Loucy (cell line): ENCODE measurements around the gene PROSER2.

Source experiments
- H2AFZ ChIP-seq: fragments of 200-600 bp; sonication (generic); 2 replicates; pipeline ENCODE4 v1.6.0; 2016; ENCODE audit warnings: antibody characterized with exemption, mild to moderate bottlenecking, low read length, moderate library complexity
- H3F3A ChIP-seq: fragments of 200-600 bp; 2 replicates; pipeline ENCODE4 v1.6.0; 2016; ENCODE audit warnings: antibody characterized with exemption, low read depth, mild to moderate bottlenecking
- H3K27me3 ChIP-seq: fragments of 200-600 bp; sonication (generic); 2 replicates; pipeline ENCODE4 v1.6.1; 2014; ENCODE audit warnings: low read length, mild to moderate bottlenecking; ENCODE audit not compliant: insufficient read depth, poor library complexity, severe bottlenecking
- H3K36me3 ChIP-seq: fragments of 200-600 bp; sonication (generic); 2 replicates; pipeline ENCODE4 v1.6.1; 2016; ENCODE audit warnings: low read length; ENCODE audit not compliant: insufficient read depth
- H3K4me1 ChIP-seq: fragments of 200-600 bp; sonication (generic); 2 replicates; pipeline ENCODE4 v1.5.1; 2014; ENCODE audit warnings: low read length, mild to moderate bottlenecking; ENCODE audit not compliant: insufficient read depth, poor library complexity, severe bottlenecking
- H3K4me2 ChIP-seq: fragments of 200-600 bp; sonication (generic); 2 replicates; pipeline ENCODE4 v1.6.0; 2014; ENCODE audit warnings: antibody characterized with exemption, low read length, low read depth, mild to moderate bottlenecking; ENCODE audit not compliant: poor library complexity, severe bottlenecking
- H3K4me3 ChIP-seq: fragments of 200-600 bp; sonication (generic); 2 replicates; pipeline ENCODE4 v1.5.1; 2014; ENCODE audit warnings: low read length, mild to moderate bottlenecking, mixed read lengths; ENCODE audit not compliant: poor library complexity, severe bottlenecking
- H3K79me2 ChIP-seq: fragments of 200-600 bp; sonication (generic); 2 replicates; pipeline ENCODE4 v1.6.1; 2014; ENCODE audit warnings: low read length; ENCODE audit not compliant: insufficient read depth
- H3K9ac ChIP-seq: fragments of 200-600 bp; sonication (generic); 2 replicates; pipeline ENCODE4 v1.6.0; 2014; ENCODE audit warnings: mild to moderate bottlenecking, low read depth, low read length, moderate library complexity; ENCODE audit not compliant: poor library complexity, severe bottlenecking
- H3K9me2 ChIP-seq: fragments of 200-600 bp; sonication (generic); replicated peaks from 2 replicates; pipeline ENCODE4 v1.6.1; 2016; ENCODE audit warnings: low read depth, low read length, mixed read lengths
- H3K9me3 ChIP-seq: fragments of 200-600 bp; sonication (generic); 2 replicates; pipeline ENCODE4 v1.6.1; 2014; ENCODE audit warnings: mild to moderate bottlenecking, antibody characterized with exemption, low read length, low read depth; ENCODE audit not compliant: insufficient read depth
- H4K20me1 ChIP-seq: fragments of 200-600 bp; sonication (generic); 2 replicates; pipeline ENCODE4 v1.6.0; 2014; ENCODE audit warnings: antibody characterized with exemption, low read length, mild to moderate bottlenecking; ENCODE audit not compliant: insufficient read depth, poor library complexity, severe bottlenecking
- EZH2phosphoT487 ChIP-seq: fragments of 200-600 bp; IDR thresholded peaks from 2 replicates; pipeline ENCODE4 v1.6.1; 2018; ENCODE audit warnings: antibody characterized with exemption, mild to moderate bottlenecking, moderate library complexity, borderline replicate concordance
- TF ChIP-seq, protein P1 (sequence below): fragments of 200-600 bp; sonication (generic); conservative IDR thresholded peaks from 2 replicates; pipeline ENCODE4 v1.5.1; 2014; ENCODE audit warnings: mild to moderate bottlenecking, antibody characterized with exemption, low read length

The PROSER2 gene

DNA sequence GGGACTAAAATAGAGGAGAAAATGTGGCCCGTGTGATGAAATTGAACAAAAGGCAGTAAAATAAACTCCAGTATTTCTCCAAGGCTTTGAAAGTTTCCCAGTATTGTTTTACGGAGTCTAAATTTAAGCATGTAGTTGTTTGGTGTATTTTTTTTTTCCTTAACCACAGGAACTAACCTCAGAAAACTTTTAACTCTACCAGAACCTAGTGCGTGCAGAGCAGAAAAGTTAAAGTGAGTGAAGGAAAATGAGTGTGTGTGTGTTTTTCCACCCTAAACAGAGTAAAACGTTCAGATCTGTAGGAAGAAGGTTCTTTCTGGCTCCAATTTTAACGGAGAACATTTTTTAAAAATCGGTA lies 812 bp downstream of the PROSER2 start:
- Histone ChIP-seq H3K9me2 (no peaks in the 10 kb centered on the region), H3F3A (no peaks in the 10 kb centered on the region), H3K4me3 (peak overlapping the region; percentile 83), H2AFZ (peak overlapping the region; percentile 88), H3K27me3 (no peaks in the 10 kb centered on the region), H3K4me1 (peaks cover 16% of the 10 kb centered on the region), H3K79me2 (peaks cover 11% of the 10 kb centered on the region; the same call in 1 of the 2 replicates), H3K4me2 (peak overlapping the region; percentile 66), H3K9me3 (no peaks in the 10 kb centered on the region), H3K9ac (peak overlapping the region; percentile 62), H3K36me3 (no peaks in the 10 kb centered on the region), H4K20me1 (no peaks in the 10 kb centered on the region)
- TF ChIP-seq EZH2phosphoT487 = no peak
- TF ChIP-seq, protein P1, sequence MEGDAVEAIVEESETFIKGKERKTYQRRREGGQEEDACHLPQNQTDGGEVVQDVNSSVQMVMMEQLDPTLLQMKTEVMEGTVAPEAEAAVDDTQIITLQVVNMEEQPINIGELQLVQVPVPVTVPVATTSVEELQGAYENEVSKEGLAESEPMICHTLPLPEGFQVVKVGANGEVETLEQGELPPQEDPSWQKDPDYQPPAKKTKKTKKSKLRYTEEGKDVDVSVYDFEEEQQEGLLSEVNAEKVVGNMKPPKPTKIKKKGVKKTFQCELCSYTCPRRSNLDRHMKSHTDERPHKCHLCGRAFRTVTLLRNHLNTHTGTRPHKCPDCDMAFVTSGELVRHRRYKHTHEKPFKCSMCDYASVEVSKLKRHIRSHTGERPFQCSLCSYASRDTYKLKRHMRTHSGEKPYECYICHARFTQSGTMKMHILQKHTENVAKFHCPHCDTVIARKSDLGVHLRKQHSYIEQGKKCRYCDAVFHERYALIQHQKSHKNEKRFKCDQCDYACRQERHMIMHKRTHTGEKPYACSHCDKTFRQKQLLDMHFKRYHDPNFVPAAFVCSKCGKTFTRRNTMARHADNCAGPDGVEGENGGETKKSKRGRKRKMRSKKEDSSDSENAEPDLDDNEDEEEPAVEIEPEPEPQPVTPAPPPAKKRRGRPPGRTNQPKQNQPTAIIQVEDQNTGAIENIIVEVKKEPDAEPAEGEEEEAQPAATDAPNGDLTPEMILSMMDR = no peak

DNA sequence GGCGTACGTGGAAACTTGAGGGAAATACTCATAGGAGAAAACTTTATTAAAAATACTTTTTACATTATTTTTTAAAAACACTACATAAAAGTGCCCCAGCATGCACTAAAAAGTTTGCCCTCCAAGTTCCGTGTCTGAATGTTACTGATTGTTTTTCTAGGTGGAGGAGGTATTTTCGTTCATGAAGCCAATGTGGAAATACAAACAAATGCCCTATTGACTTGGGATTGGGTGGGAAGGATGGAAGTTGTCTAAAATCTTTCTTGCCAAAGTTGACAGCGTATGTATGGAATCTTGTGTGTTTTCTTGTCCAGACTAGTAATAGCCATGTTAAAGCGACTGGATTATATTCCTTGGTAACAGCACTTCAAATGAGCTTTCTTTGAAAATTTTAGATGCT lies 1.2 kb downstream of the PROSER2 start:
- H3K4me2 ChIP-seq = peak overlapping the region; percentile 66
- H4K20me1 ChIP-seq = no peaks in the 10 kb centered on the region
- H3K27me3 ChIP-seq = no peaks in the 10 kb centered on the region
- H3K36me3 ChIP-seq = no peaks in the 10 kb centered on the region
- H3K9ac ChIP-seq = peak overlapping the region; percentile 62
- H2AFZ ChIP-seq = peak overlapping the region; percentile 88; the same call in 1 of the 2 replicates
- H3F3A ChIP-seq = no peaks in the 10 kb centered on the region
- TF ChIP-seq EZH2phosphoT487 = no peak
- TF ChIP-seq, protein P1 = no peak
- peak overlapping the region; percentile 83 for H3K4me3 ChIP-seq
- peaks cover 16% of the 10 kb centered on the region for H3K4me1 ChIP-seq
- no peaks in the 10 kb centered on the region for H3K9me3 ChIP-seq
- no peaks in the 10 kb centered on the region for H3K9me2 ChIP-seq
- peaks cover 11% of the 10 kb centered on the region; the same call in 1 of the 2 replicates for H3K79me2 ChIP-seq

GRCh38 chr10:11824825-11825224 lies 1.7 kb downstream of the PROSER2 start:
- Histone ChIP-seq H3K4me2 (peak overlapping the region; percentile 66), H3K27me3 (no peaks in the 10 kb centered on the region), H3K4me3 (peak overlapping the region; percentile 83), H3K36me3 (no peaks in the 10 kb centered on the region), H3K9ac (no peak overlapping the region), H3K9me2 (no peaks in the 10 kb centered on the region), H3K4me1 (peaks cover 12% of the 10 kb centered on the region), H3F3A (no peaks in the 10 kb centered on the region), H4K20me1 (no peaks in the 10 kb centered on the region), H3K9me3 (no peaks in the 10 kb centered on the region), H2AFZ (no peak overlapping the region), H3K79me2 (peaks cover 11% of the 10 kb centered on the region; the same call in 1 of the 2 replicates)
- TF ChIP-seq, protein P1 = no peak
- TF ChIP-seq EZH2phosphoT487 = no peak
